ENCODE data around the gene ZNF793. TPM values are rescaled to one million over a fixed set of nuclear protein-coding genes. Genes with fewer than 3 reads are reported as not detected.
A peak's percentile ranks its signal among the peaks of the same experiment; 100 is the strongest.

Gene ZNF793
- total and polyA plus RNA-seq, 9 of the 15 experiments (the other 6 are each of a cell fraction or from before 2014, with no cell fraction given): 0.02 to 0.04 (median 0.03) TPM; not detected in 6

GRCh38 chr19:37466798-37467607 lies 39.7 kb upstream of the ZNF793 start, which contains the start of gene ZNF569 (continued):
- TF ChIP-seq TSHZ1 (CRISPR knock-in tag; IDR thresholded peaks at IDR 0.05) (no peak), DPF2 (IDR thresholded peaks at IDR 0.05) (no peak), TAF7 (tag; IDR thresholded peaks at IDR 0.05) (peak; percentile 27), PKNOX1 (IDR thresholded peaks at IDR 0.05) (peak; percentile 48), SAFB (IDR thresholded peaks at IDR 0.05; ENCODE audit: borderline replicate concordance, low read depth, low read length) (0 out of 2 replicates have a peak, but pooled peaks have one; percentile 12), TEAD1 (CRISPR knock-in tag; IDR thresholded peaks at IDR 0.05) (no peak), HDAC8 (tag; IDR thresholded peaks at IDR 0.05) (0 out of 2 replicates have a peak, but pooled peaks have one; percentile 15), BRD4 (IDR thresholded peaks at IDR 0.05) (no peak), RBM25 (IDR thresholded peaks at IDR 0.05; ENCODE audit: low read depth, low read length, severe bottlenecking) (no peak), TBL1XR1 (IDR thresholded peaks at IDR 0.05; ENCODE audit: low read length in 2 of 2) (no peak), ZNF121 (CRISPR knock-in tag; conservative IDR thresholded peaks at IDR 0.05) (no peak), ZNF717 (CRISPR knock-in tag; IDR thresholded peaks at IDR 0.05) (no peak), ZNF134 (CRISPR knock-in tag; conservative IDR thresholded peaks at IDR 0.05) (no peak), SP1 (CRISPR knock-in tag; IDR thresholded peaks at IDR 0.05) (no peak), HMG20A (CRISPR knock-in tag; conservative IDR thresholded peaks at IDR 0.05) (no peak), IRF2 (CRISPR knock-in tag; IDR thresholded peaks at IDR 0.05) (no peak), TRIM28 (IDR thresholded peaks at IDR 0.05) (no peak), MIER1 (IDR thresholded peaks at IDR 0.05; ENCODE audit: low read depth) (no peak), SNIP1 (IDR thresholded peaks at IDR 0.05; ENCODE audit: low read depth) (no peak), PTBP1 (IDR thresholded peaks at IDR 0.05; ENCODE audit: low read depth, low read length) (no peak), AFF4 (CRISPR knock-in tag; IDR thresholded peaks at IDR 0.05) (no peak), ASH1L (IDR thresholded peaks at IDR 0.05; ENCODE audit: borderline replicate concordance, low read depth, partially characterized antibody) (no peak)

All from K562 (cell line).